ENCODE measurements around the gene SOX6. TPM values are rescaled to one million over a fixed set of nuclear protein-coding genes. Genes with fewer than 3 reads are reported as not detected.

SOX6 gene
- total and polyA plus RNA-seq, 2 of the 13 experiments (the other 11 are each of a cell fraction or from before 2014, with no cell fraction given) = 2.6 to 11.2 TPM

DNA sequence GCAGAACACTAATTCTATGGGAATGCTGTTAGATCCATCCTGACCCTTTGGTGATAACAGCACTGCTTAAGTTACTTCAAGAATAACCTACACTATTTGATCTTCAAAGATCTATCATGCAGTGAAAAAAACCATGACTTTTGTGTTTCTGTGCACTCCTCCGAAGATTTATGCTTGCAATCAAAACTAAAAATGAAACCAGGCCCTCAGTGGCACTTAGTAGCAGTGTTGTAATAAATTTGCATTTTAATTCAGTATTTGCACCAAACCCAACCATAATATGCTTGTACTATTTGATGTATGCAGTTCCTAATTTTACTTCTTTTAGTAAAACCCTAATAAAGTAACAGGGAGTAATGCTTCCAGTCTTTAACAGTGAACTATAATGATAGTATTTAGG lies 130.7 kb downstream of the SOX6 start:
- ChIA-PET POLR2A (no interaction called here), CTCF (ENCODE audit: low intra/inter-chr PET ratio, low total read pairs) (no interaction called here)
- in situ Hi-C loops (cut with HindIII; ENCODE audit: extremely low pct_ligation_motif_present, low pct_unique_long_range_greater_than_20kb) = no loop called here
- Histone ChIP-seq H3K27ac (ENCODE audit: extremely low read length, insufficient read depth, low read length) (no peak overlapping the region), H3K36me3 (replicated peaks in 1 of 2; ENCODE audit: control insufficient read depth in 1 of 2, insufficient read depth in 2 of 2, low read length in 2 of 2) (no peaks in the 10 kb centered on the region), H4K20me1 (ENCODE audit: insufficient read depth, low read length) (no peaks in the 10 kb centered on the region), H3K27me3 (ENCODE audit: control insufficient read depth in 1 of 2, insufficient read depth in 2 of 2, low read length in 2 of 2) (no peaks in the 10 kb centered on the region; a peak in 1 of 5 replicates), H3K9ac (ENCODE audit: insufficient read depth, low read depth, low read length) (no peak overlapping the region), H3K4me1 (ENCODE audit: insufficient read depth, low read length) (peaks cover 14% of the 10 kb centered on the region), H3K4me2 (ENCODE audit: low read depth, low read length) (no peak overlapping the region), H3K79me2 (ENCODE audit: insufficient read depth, low read length) (no peaks in the 10 kb centered on the region), H3K4me3 (replicated peaks in 1 of 3; ENCODE audit: insufficient read depth in 1 of 3, low read depth in 2 of 3, low read length in 3 of 3) (no peak overlapping the region), H3K9me3 (ENCODE audit: low read length) (no peaks in the 10 kb centered on the region), H2AFZ (ENCODE audit: low read length) (no peak overlapping the region)
- 12% methylated on average over 1 of the region's 1 CpG for WGBS (ENCODE audit: low lambda C conversion rate)
- DNase-seq (ENCODE audit: low spot score) (no peak), FAIRE-seq (no peak), ATAC-seq (no peak)
- intact Hi-C loops (cut with micrococcal nuclease; ENCODE audit: unreplicated experiment) = no loop called here
- no TSS peak for BruUV-seq (replicated peaks)
- TF ChIP-seq TMF1 (CRISPR knock-in tag; IDR thresholded peaks at IDR 0.05; ENCODE audit: low read depth) (no peak), ATF7-NPFF (CRISPR knock-in tag; IDR thresholded peaks at IDR 0.05; ENCODE audit: low read depth) (no peak), SOX5 (CRISPR knock-in tag; IDR thresholded peaks at IDR 0.05; ENCODE audit: borderline replicate concordance) (no peak), POLR2A (IDR thresholded peaks at IDR 0.05; ENCODE audit: insufficient read depth in 1 of 2, low read depth in 2 of 2, low read length in 2 of 2) (no peak), ZNF264 (CRISPR knock-in tag; IDR thresholded peaks at IDR 0.05) (no peak), GFI1 (CRISPR knock-in tag; IDR thresholded peaks at IDR 0.05; ENCODE audit: borderline replicate concordance) (no peak), ZNF33A (CRISPR knock-in tag; IDR thresholded peaks at IDR 0.05; ENCODE audit: borderline replicate concordance) (no peak), MIXL1 (CRISPR knock-in tag; IDR thresholded peaks at IDR 0.05) (no peak), NFIB (CRISPR knock-in tag; IDR thresholded peaks at IDR 0.05; ENCODE audit: borderline replicate concordance) (no peak), CAMTA2 (CRISPR knock-in tag; IDR thresholded peaks at IDR 0.05; ENCODE audit: borderline replicate concordance) (no peak)
- TF ChIP-seq, protein P1, sequence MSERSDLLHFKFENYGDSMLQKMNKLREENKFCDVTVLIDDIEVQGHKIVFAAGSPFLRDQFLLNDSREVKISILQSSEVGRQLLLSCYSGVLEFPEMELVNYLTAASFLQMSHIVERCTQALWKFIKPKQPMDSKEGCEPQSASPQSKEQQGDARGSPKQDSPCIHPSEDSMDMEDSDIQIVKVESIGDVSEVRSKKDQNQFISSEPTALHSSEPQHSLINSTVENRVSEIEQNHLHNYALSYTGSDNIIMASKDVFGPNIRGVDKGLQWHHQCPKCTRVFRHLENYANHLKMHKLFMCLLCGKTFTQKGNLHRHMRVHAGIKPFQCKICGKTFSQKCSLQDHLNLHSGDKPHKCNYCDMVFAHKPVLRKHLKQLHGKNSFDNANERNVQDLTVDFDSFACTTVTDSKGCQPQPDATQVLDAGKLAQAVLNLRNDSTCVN (CRISPR knock-in tag; IDR thresholded peaks at IDR 0.05; ENCODE audit: borderline replicate concordance) = no peak
